Measurements from ENCODE around the gene CAMK2B.

Gene CAMK2B

GRCh38 chr7:44325201-44325671, at the start of gene CAMK2B:
CAMK2B (minus strand) TSS chr7:44325594; CDS start chr7:44325421, 173 bp downstream.
- in situ Hi-C loops (cut with HindIII; ENCODE audit: low sequenced_read_pairs) = no loop called here

DNA sequence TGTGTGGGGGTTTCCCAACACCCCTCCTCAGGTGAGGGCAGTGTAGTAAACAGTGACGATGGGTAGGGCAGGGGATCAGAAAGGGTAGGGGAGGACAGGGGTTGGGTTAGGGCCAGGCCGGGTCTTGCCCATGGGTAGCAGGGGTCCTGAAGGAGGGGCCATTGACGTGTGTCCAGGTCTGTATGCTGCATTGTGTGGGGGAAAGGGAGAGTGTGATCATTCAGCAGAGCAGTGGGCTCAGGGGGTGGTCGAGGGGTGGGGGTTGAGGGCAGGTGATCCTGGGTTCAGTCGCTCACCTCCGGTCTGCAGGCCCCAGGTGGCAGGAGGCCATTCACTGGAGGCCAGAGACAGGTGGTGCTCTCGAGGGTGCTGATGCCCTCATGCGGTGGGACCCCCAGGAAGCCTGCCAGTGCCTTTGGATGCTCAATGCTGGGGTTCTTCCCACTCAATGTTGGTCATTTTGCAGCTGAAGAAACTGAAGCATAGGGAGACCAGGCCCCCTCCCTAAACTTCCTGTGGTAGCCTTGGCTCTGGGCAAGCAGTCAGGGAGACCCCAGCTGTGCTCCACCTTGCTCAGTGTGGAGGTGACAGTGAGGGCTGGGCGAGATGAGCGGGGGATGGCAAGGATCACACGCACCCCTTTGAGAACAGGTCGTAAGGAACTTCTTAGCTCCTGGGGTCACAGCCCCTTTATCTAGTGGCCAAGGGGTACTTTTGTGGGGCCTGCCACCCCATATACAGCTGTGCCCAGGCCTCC, 48.8 kb upstream of the CAMK2B start:
- in situ Hi-C loops (cut with HindIII; ENCODE audit: low sequenced_read_pairs) = no loop called here

DNA sequence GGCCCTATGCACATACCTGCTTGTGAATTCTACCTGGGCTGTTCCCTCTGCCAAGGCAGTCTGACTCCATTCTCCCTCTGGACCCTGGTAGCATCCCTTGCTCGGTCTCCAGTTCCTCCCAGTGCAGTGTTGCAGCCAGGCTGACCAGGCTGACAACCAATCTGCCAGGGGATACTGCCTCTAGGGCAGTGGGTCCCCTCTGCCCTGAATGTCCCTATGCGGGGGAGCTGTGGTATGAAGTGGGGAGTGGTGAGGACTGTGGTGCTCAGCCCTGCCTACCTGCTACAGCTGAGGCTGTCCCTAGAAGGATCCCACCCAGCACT, 48.0 kb upstream of the CAMK2B start:
- in situ Hi-C loops (cut with HindIII; ENCODE audit: low sequenced_read_pairs) = no loop called here

DNA sequence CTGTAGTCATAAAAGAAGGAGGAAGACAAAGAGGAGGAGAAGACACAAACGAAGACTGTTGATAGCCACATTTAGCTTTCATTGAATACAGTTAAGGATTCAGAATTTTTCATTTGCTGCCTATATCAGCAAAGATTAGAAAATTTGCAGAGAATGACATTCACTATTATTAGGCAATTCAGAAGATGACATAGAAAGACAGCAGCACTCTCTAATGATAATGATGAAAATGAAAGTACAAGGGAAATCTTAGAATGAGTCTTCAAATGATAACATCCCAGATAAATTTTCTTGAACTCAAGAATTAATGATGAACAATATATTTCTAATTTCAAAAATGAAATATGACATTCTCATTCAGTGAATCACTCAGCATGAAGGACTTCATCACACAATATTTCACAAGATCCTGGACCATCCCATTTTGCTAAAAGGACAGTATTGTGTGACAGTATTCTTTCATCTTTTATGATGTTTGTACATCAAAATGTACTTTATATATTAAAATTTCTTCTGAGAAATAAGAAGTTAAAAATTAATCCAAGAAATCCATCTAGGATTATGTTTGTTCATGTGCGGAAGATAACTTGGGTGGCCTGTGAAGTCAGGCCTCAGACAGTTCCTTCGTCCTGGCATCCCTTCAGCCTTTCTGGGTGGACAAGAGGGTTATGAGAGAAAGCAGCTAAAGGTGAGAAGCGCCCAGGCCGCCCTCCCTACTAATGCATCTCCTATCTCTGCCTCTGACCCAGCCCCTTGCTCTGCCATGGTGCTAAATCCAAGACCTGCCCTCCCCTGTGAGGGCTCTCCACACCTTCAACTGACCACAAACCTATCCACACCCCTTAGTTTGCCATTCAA, 47.4 kb upstream of the CAMK2B start:
- in situ Hi-C loops (cut with HindIII; ENCODE audit: low sequenced_read_pairs) = no loop called here

DNA sequence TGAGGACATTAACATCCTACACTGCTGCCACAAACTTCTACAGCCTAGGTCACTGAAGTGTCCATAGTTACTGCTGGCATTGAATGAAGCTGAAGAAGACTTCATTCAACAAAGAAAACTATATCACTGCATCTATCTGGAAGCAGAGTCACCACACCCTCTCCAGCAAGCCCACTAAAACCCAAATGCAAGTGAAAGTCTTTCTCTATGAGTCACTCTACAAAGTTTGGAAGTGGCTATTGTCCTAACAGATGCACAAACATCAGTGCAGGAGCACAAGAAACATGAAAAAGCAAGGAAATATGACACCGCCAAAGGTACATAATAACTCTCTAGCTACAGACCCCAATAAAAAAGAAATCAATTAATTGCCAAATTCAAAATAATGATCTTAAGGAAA, 43.5 kb upstream of the CAMK2B start:
- in situ Hi-C loops (cut with HindIII; ENCODE audit: low sequenced_read_pairs) = no loop called here

- in situ Hi-C loops (cut with HindIII; ENCODE audit: low sequenced_read_pairs) = no loop called here
These were observed 43.1 kb upstream of the CAMK2B start for GRCh38 chr7:44368455-44368854.

DNA sequence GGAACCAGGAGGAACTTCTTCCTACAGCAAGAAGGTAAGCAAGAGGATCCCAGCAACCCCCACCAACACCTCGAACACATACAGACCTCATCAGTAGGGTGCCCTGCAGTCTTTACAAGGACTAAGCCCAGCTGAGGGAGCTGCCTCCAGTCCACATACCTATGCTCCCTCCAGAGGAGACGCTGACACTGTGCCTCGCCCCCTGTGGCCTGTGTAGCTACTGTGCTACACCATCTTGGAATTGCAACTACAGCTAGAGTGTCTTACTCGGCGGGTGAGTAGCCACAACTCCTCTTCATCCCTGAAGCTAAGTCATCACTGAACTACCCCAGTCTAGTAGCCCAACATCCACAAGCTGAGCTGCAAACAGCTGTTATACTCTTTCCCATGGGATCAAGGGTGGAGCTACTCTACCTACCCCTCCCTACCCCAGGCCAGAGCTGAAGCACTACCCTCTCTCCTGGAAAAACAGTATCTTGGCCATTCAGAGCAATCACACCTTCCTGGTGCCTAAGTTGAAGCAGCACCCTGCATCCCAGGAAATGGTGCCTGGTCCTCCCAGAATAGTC, 42.2 kb upstream of the CAMK2B start:
- in situ Hi-C loops (cut with HindIII; ENCODE audit: low sequenced_read_pairs) = no loop called here

GRCh38 chr7:44366986-44367385, 41.6 kb upstream of the CAMK2B start:
- in situ Hi-C loops (cut with HindIII; ENCODE audit: low sequenced_read_pairs) = no loop called here

DNA sequence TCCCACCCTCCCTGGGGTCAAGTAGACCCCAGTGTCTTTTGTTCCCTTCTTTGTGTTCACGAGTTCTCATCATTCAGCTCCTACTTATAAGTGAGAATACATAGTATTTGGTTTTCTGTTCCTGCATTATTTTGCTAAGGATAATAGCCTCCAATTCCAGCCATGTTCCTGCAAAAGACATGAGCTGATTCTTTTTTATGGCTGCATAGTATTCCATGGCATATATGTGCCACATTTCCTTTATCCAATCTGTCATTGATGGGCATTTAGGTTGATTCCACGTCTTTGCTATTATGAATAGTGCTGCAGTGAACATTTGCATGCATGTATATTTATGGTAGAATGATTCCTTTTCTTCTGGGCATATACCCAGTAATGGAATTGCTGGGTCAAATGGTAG, 28.3 kb upstream of the CAMK2B start:
- in situ Hi-C loops (cut with HindIII; ENCODE audit: low sequenced_read_pairs) = no loop called here

- in situ Hi-C loops (cut with HindIII; ENCODE audit: low sequenced_read_pairs) = no loop called here
These were observed 23.7 kb upstream of the CAMK2B start for GRCh38 chr7:44348851-44349781.

DNA sequence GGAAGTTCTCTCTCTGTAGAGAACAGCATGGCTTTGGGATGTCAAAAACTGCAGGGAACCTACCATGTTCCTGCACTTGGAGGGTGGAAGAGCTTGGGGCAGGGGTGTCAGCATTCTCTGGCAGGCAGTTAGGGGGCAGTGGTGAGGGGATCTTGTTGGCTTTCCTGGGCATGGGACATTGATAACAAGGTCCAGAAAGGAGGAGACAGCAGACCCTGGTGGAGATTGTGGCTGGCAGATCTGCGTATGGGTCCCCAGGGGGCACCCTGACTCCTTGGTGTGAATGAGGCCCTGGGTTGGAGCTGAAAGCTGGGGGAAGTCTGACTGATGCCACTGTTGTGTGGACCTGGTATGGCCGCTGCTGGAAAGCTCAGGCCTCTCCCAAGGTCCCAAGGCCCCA, 22.9 kb upstream of the CAMK2B start:
- in situ Hi-C loops (cut with HindIII; ENCODE audit: low sequenced_read_pairs) = no loop called here

- in situ Hi-C loops (cut with HindIII; ENCODE audit: low sequenced_read_pairs) = no loop called here
These were observed 22.2 kb upstream of the CAMK2B start for GRCh38 chr7:44347546-44348114.

DNA sequence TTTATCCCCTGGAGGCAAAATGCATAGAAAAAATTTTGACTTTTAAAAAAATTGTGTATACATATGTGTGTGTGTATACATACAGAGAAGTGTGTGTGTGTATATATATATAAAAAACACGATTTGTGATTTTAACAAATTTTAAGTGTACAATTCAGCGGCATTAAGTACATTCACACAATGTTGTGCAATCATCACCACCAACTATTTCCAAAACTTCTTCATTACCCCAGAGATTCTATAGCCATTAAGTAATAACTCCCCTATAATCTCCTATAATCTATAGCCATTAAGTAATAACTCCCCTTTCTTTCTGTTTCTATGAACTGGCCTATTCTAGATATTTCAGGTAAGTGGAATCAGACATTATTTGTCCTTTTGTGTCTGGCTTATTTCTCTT, 20.7 kb upstream of the CAMK2B start:
- in situ Hi-C loops (cut with HindIII; ENCODE audit: low sequenced_read_pairs) = no loop called here

- in situ Hi-C loops (cut with HindIII; ENCODE audit: low sequenced_read_pairs) = no loop called here
These were observed 16.0 kb upstream of the CAMK2B start for GRCh38 chr7:44341401-44341800.

DNA sequence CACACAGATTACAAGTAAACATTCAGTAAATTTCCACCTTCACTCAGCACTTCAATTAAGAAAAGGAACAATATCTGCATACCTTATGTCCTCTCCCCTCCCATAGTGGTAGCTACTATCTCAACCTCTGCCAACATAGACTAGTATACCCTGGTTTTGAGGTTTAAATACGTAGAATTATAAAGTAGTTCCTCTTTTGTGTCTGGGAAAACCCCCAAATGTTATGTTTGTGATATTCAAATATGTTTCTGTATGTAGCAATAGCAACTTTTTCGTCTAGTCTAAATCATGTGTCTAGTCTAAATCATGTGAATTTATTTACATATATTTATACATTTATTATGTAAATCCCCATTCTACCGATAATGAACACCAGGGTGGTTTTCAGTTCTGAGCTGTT, 13.2 kb upstream of the CAMK2B start:
- in situ Hi-C loops (cut with HindIII; ENCODE audit: low sequenced_read_pairs) = no loop called here

DNA sequence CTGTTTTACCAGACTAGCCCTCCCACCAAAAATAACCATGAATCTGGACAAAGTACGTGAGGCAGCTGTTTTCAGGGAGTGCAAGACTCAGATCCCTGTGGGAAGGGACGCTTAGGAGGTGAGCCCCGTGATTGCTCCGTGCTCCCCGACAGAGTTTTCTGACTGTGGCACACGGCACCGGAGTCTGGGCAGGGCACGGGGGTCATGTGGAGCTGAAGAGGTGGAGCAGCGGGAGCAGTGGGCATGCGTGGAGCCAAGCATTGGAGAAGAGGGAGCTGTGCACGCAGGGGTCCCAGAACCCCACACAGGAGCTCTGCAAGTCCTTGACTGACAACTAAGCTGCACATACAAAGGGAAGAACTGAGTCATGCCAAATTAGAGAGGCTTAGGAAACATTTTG, 11.1 kb upstream of the CAMK2B start:
- in situ Hi-C loops (cut with HindIII; ENCODE audit: low sequenced_read_pairs) = no loop called here

GRCh38 chr7:44335184-44335583, 9.8 kb upstream of the CAMK2B start:
- in situ Hi-C loops (cut with HindIII; ENCODE audit: low sequenced_read_pairs) = no loop called here

- in situ Hi-C loops (cut with HindIII; ENCODE audit: low sequenced_read_pairs) = no loop called here
These were observed 9.3 kb upstream of the CAMK2B start for GRCh38 chr7:44334734-44335097.

GRCh38 chr7:44333911-44334733, 8.7 kb upstream of the CAMK2B start:
- in situ Hi-C loops (cut with HindIII; ENCODE audit: low sequenced_read_pairs) = no loop called here

GRCh38 chr7:44331682-44332081, 6.3 kb upstream of the CAMK2B start:
- in situ Hi-C loops (cut with HindIII; ENCODE audit: low sequenced_read_pairs) = no loop called here
